H9 (cell line): ENCODE measurements around the gene NANOS3. TPM values are rescaled to one million over a fixed set of nuclear protein-coding genes. Genes with fewer than 3 reads are reported as not detected.

Experiments used
- DNase-seq: peaks from one replicate; pipeline ENCODE4 v3.0.0-alpha.2; 2017
- H2AFZ ChIP-seq: one replicate; pipeline ENCODE4 v1.6.1; 2013; ENCODE audit warnings: mild to moderate bottlenecking, low read length, control low read depth, moderate library complexity
- H2AK5ac ChIP-seq: 2 replicates; pipeline ENCODE4 v1.6.1; 2013; ENCODE audit warnings: low read length, control low read depth, mixed read lengths; ENCODE audit not compliant: insufficient read length
- H2BK120ac ChIP-seq: one replicate; pipeline ENCODE4 v1.6.1; 2013; ENCODE audit warnings: low read depth, mild to moderate bottlenecking, low read length, control low read depth, inconsistent platforms; ENCODE audit not compliant: poor library complexity, severe bottlenecking
- H2BK12ac ChIP-seq: 2 replicates; pipeline ENCODE4 v1.6.1; 2013; ENCODE audit warnings: low read length, control low read depth, mixed read lengths, low read depth; ENCODE audit not compliant: insufficient read length
- H2BK15ac ChIP-seq: 2 replicates; pipeline ENCODE4 v1.6.1; 2013; ENCODE audit warnings: low read depth, low read length, control low read depth
- H2BK20ac ChIP-seq: one replicate; pipeline ENCODE4 v1.6.1; 2013; ENCODE audit warnings: low read depth, mild to moderate bottlenecking, low read length, control low read depth, inconsistent platforms; ENCODE audit not compliant: poor library complexity, severe bottlenecking
- H2BK5ac ChIP-seq: 2 replicates; pipeline ENCODE4 v1.6.1; 2013; ENCODE audit warnings: low read length, control low read depth, mixed read lengths; ENCODE audit not compliant: insufficient read length
- H3K14ac ChIP-seq: 2 replicates; pipeline ENCODE4 v1.6.1; 2013; ENCODE audit warnings: low read length, control low read depth; ENCODE audit not compliant: insufficient read depth
- H3K18ac ChIP-seq: 2 replicates; pipeline ENCODE4 v1.6.1; 2013; ENCODE audit warnings: low read depth, mild to moderate bottlenecking, mixed read lengths, low read length, control low read depth; ENCODE audit not compliant: insufficient read length
- H3K23ac ChIP-seq: 2 replicates; pipeline ENCODE4 v1.6.1; 2013; ENCODE audit warnings: low read length, control low read depth, mixed read lengths, low read depth; ENCODE audit not compliant: insufficient read length
- H3K23me2 ChIP-seq: 2 replicates; pipeline ENCODE4 v1.6.1; 2013; ENCODE audit warnings: low read depth, mild to moderate bottlenecking, mixed read lengths, low read length, control low read depth; ENCODE audit not compliant: insufficient read length, poor library complexity, severe bottlenecking
- H3K27ac ChIP-seq: 2 replicates; pipeline ENCODE4 v1.5.1; 2013; ENCODE audit warnings: low read length, control low read depth, mixed read lengths, low read depth; ENCODE audit not compliant: insufficient read length
- H3K27me3 ChIP-seq: 2 replicates; pipeline ENCODE4 v1.6.1; 2013; ENCODE audit warnings: low read length, control low read depth, inconsistent platforms; ENCODE audit not compliant: insufficient read depth
- H3K4ac ChIP-seq: 2 replicates; pipeline ENCODE4 v1.6.1; 2013; ENCODE audit warnings: low read depth, mild to moderate bottlenecking, control low read depth, inconsistent platforms, low read length, moderate library complexity
- H3K4me1 ChIP-seq: 2 replicates; pipeline ENCODE4 v1.6.1; 2013; ENCODE audit warnings: low read length, control low read depth, inconsistent platforms; ENCODE audit not compliant: insufficient read depth
- H3K4me2 ChIP-seq: 2 replicates; pipeline ENCODE4 v1.6.1; 2013; ENCODE audit warnings: low read length, control low read depth, mixed read lengths; ENCODE audit not compliant: insufficient read length, insufficient read depth
- H3K56ac ChIP-seq: 2 replicates; pipeline ENCODE4 v1.6.1; 2013; ENCODE audit warnings: low read depth, mild to moderate bottlenecking, mixed read lengths, low read length, control low read depth; ENCODE audit not compliant: insufficient read length
- H3K79me1 ChIP-seq: 2 replicates; pipeline ENCODE4 v1.6.1; 2013; ENCODE audit warnings: low read depth, mild to moderate bottlenecking, moderate library complexity, low read length, control low read depth, inconsistent platforms; ENCODE audit not compliant: insufficient read depth, poor library complexity, severe bottlenecking
- H3K79me2 ChIP-seq: 2 replicates; pipeline ENCODE4 v1.6.1; 2013; ENCODE audit warnings: low read length, control low read depth, inconsistent platforms; ENCODE audit not compliant: insufficient read depth
- H3K9ac ChIP-seq: 2 replicates; pipeline ENCODE4 v1.6.1; 2013; ENCODE audit warnings: low read length, control low read depth, mixed read lengths; ENCODE audit not compliant: insufficient read length; ENCODE audit errors: extremely low read depth
- H3K9me3 ChIP-seq: one replicate; pipeline ENCODE4 v1.6.1; 2013; ENCODE audit warnings: low read depth, low read length, inconsistent platforms; ENCODE audit not compliant: control insufficient read depth
- H3T11ph ChIP-seq: one replicate; pipeline ENCODE4 v1.6.1; 2013; ENCODE audit warnings: mild to moderate bottlenecking, low read length, control low read depth, inconsistent platforms
- H4K20me1 ChIP-seq: one replicate; pipeline ENCODE4 v1.6.1; 2013; ENCODE audit not compliant: control insufficient read depth, insufficient read length, insufficient read depth
- H4K5ac ChIP-seq: 2 replicates; pipeline ENCODE4 v1.6.1; 2013; ENCODE audit warnings: low read depth, mild to moderate bottlenecking, mixed read lengths, low read length, control low read depth; ENCODE audit not compliant: insufficient read length
- H4K8ac ChIP-seq: replicated peaks from 2 replicates; pipeline ENCODE4 v1.6.1; 2013; ENCODE audit warnings: low read length, control low read depth, mixed read lengths, low read depth; ENCODE audit not compliant: insufficient read length
- H4K91ac ChIP-seq: 2 replicates; pipeline ENCODE4 v1.6.1; 2013; ENCODE audit warnings: low read depth, mild to moderate bottlenecking, moderate library complexity, mixed read lengths, low read length, control low read depth; ENCODE audit not compliant: insufficient read length
- H3K27ac Mint-ChIP-seq, 3 experiments: 2 replicates in 2 of 3; 3 replicates in 1 of 3; pipeline ENCODE4 v1.8.0; 2020 to 2021; ENCODE audit warnings: mixed read lengths in 3 of 3, mild to moderate bottlenecking in 1 of 3, moderate library complexity in 1 of 3
- H3K27me3 Mint-ChIP-seq: 2 replicates; pipeline ENCODE4 v1.8.0; 2021; ENCODE audit warnings: low read depth, mild to moderate bottlenecking, moderate library complexity, mixed read lengths
- H3K36me3 Mint-ChIP-seq, 3 experiments: 2 replicates in 2 of 3; 3 replicates in 1 of 3; pipeline ENCODE4 v1.8.0; 2020 to 2021; ENCODE audit warnings: low read depth in 3 of 3, mixed read lengths in 3 of 3; ENCODE audit not compliant: insufficient read depth in 1 of 3
- H3K4me1 Mint-ChIP-seq, 2 experiments: 2 replicates each; pipeline ENCODE4 v1.8.0; 2020; ENCODE audit warnings: mixed read lengths in 2 of 2
- H3K4me3 Mint-ChIP-seq, 2 experiments: 2 replicates in 1 of 2; 3 replicates in 1 of 2; pipeline ENCODE4 v1.8.0; 2020 to 2021; ENCODE audit warnings: mild to moderate bottlenecking in 2 of 2, mixed read lengths in 2 of 2, moderate library complexity in 1 of 2
- H3K9me3 Mint-ChIP-seq, 2 experiments: 2 replicates in 1 of 2; 3 replicates in 1 of 2; pipeline ENCODE4 v1.8.0; 2020; ENCODE audit warnings: mild to moderate bottlenecking in 2 of 2, mixed read lengths in 2 of 2, moderate library complexity in 1 of 2
- CTCF ChIP-seq: fragments of 200-600 bp; sonication (generic); conservative IDR thresholded peaks from 3 replicates; pipeline ENCODE4 v1.8.0; 2021; ENCODE audit warnings: antibody characterized with exemption, mild to moderate bottlenecking
- WGBS: extraction: QIAGEN DNeasy Blood & Tissue Kit; methylation state at CpG from one replicate; pipeline ENCODE4 v1.1.7; 2013; ENCODE audit warnings: missing lambda C conversion rate, low lambda C conversion rate, mixed read lengths; ENCODE audit not compliant: insufficient read length; ENCODE audit errors: extremely low coverage; 5-methylcytosine and 5-hydroxymethylcytosine counted together
- total RNA-seq: library from RNA; stranded (reverse); gene quantifications from 2 replicates; pipeline ENCODE4 v1.2.1, GENCODE V29; 2021

NANOS3 gene
- total RNA-seq, 1 experiment from 2014 or later = not detected

GRCh38 chr19:13905634-13906520 lies 28.9 kb downstream of the NANOS3 start, which contains the start of the genes BRME1 and CC2D1A:
Gene BRME1 (minus strand): TSS chr19:13906117. CDS start chr19:13904892, 1,225 bp downstream.
Gene CC2D1A (plus strand): TSS chr19:13906201. CDS start chr19:13906442, 241 bp downstream.
- Histone ChIP-seq H3K23me2 (peaks cover 10% of the 10 kb centered on the region), H3T11ph (no peak within 1 kb of the TSS), H3K56ac (no peak within 1 kb of the TSS), H2BK20ac (no peak within 1 kb of the TSS), H2AFZ (no peak within 1 kb of the TSS), H3K23ac (no peak within 1 kb of the TSS), H4K91ac (no peak within 1 kb of the TSS), H2BK5ac (no peak within 1 kb of the TSS), H3K79me2 (no peaks in the 10 kb centered on the region), H4K5ac (no peak within 1 kb of the TSS), H3K18ac (peak within 1 kb of the TSS; percentile 46), H2BK120ac (no peak within 1 kb of the TSS), H3K79me1 (no peaks in the 10 kb centered on the region), H4K8ac (no peak within 1 kb of the TSS), H4K20me1 (no peaks in the 10 kb centered on the region), H3K9ac (peak within 1 kb of the TSS; percentile 67), H3K14ac (no peak within 1 kb of the TSS; the same call in 1 of the 2 replicates), H3K4me2 (peak within 1 kb of the TSS; percentile 80), H3K27ac (no peak within 1 kb of the TSS), H3K9me3 (no peaks in the 10 kb centered on the region), H2BK12ac (no peak within 1 kb of the TSS), H3K4ac (no peak within 1 kb of the TSS), H2AK5ac (no peak within 1 kb of the TSS), H2BK15ac (no peak within 1 kb of the TSS; the same call in 1 of the 2 replicates), H3K4me1 (no peaks in the 10 kb centered on the region), H3K27me3 (no peaks in the 10 kb centered on the region)
- Mint-ChIP-seq H3K4me3 (peak within 1 kb of the TSS; percentile 81 to 86), H3K9me3 (peaks cover 0 to 2% of the 10 kb centered on the region in 2 experiments; a peak in 2 of 5 replicates), H3K4me1 (peaks cover 9 to 10% of the 10 kb centered on the region in 2 experiments), H3K27ac (peak within 1 kb of the TSS in 2 of 3 experiments; percentile 48 to 82; a peak in 3 of 7 replicates), H3K36me3 (peaks cover 6 to 16% (median 11%) of the 10 kb centered on the region in 3 experiments; a peak in 6 of 7 replicates), H3K27me3 (peaks cover 14% of the 10 kb centered on the region)
- DNase-seq = peak; percentile 94
- no peak; the same call in 2 of the 3 replicates for TF ChIP-seq CTCF
- no CpG with 5 or more reads among the region's 86 CpGs for WGBS
